Naive thymus-derived CD4-positive, alpha-beta T cell (primary cell): Measurements from ENCODE around the gene MYT1. TPM values are rescaled to one million over a fixed set of nuclear protein-coding genes. Genes with fewer than 3 reads are reported as not detected.
A peak's percentile ranks its signal among the peaks of the same experiment; 100 is the strongest.

ENCODE experiments used
- ATAC-seq: fragments of 150-1000 bp; cut with Tn5 transposase; 2 replicates; pipeline ENCODE4 v1.10.0; 2021; ENCODE audit warnings: mild to moderate bottlenecking, moderate library complexity
- CTCF ChIA-PET: fragments of 350-600 bp; sonication (Branson Sonifier 250); formaldehyde crosslinking; loops from one replicate; lab custom pipeline; 2021; ENCODE audit warnings: antibody characterized with exemption; lab: Charles Lee
- POLR2A ChIA-PET: fragments of 350-600 bp; sonication (Branson Sonifier 250); formaldehyde crosslinking; loops from one replicate; lab custom pipeline; 2021; ENCODE audit warnings: antibody characterized with exemption, inconsistent platforms; lab: Charles Lee
- DNase-seq, 9 donors: peaks; one replicate each; pipeline versions ENCODE4 v3.0.0 to v3.0.0-alpha.2; 2020 to 2022; ENCODE audit warnings: mixed read lengths in 1 of 9
- H3K27ac ChIP-seq: one replicate; pipeline ENCODE4 v1.7.0; 2013; ENCODE audit warnings: mild to moderate bottlenecking, low read depth, low read length, moderate library complexity
- H3K27me3 ChIP-seq, 2 donors: one replicate each; pipeline ENCODE4 v1.7.0; 2013; ENCODE audit warnings: low read length in 2 of 2, mild to moderate bottlenecking in 2 of 2, moderate library complexity in 2 of 2; ENCODE audit not compliant: control insufficient read depth in 2 of 2, insufficient read depth in 2 of 2
- H3K36me3 ChIP-seq, 3 experiments: 1 replicate in 2 of 3; 2 replicates in 1 of 3; pipeline ENCODE4 v1.7.0; 2013; ENCODE audit warnings: low read length in 3 of 3, mild to moderate bottlenecking in 3 of 3, moderate library complexity in 1 of 3; ENCODE audit not compliant: insufficient read depth in 3 of 3, control insufficient read depth in 2 of 3
- H3K4me1 ChIP-seq, 2 donors: one replicate each; pipeline ENCODE4 v1.7.0; 2013; ENCODE audit warnings: low read length in 2 of 2, mild to moderate bottlenecking in 2 of 2, moderate library complexity in 1 of 2; ENCODE audit not compliant: control insufficient read depth in 2 of 2, insufficient read depth in 2 of 2
- H3K4me3 ChIP-seq: 2 replicates; pipeline ENCODE4 v1.7.0; 2013; ENCODE audit warnings: mild to moderate bottlenecking, low read length
- H3K9me3 ChIP-seq, 3 experiments: 1 replicate in 2 of 3; 2 replicates in 1 of 3; pipeline ENCODE4 v1.7.0; 2013; ENCODE audit warnings: low read length in 3 of 3; ENCODE audit not compliant: control insufficient read depth in 2 of 3
- H3K27ac Mint-ChIP-seq, 9 donors: one replicate each; pipeline ENCODE4 v1.8.0; 2020 to 2022; ENCODE audit warnings: mixed read lengths in 9 of 9, mild to moderate bottlenecking in 8 of 9, moderate library complexity in 5 of 9, inconsistent platforms in 2 of 9
- H3K27me3 Mint-ChIP-seq, 5 donors: one replicate each; pipeline ENCODE4 v1.8.0; 2021 to 2022; ENCODE audit warnings: mixed read lengths in 5 of 5, mild to moderate bottlenecking in 1 of 5
- H3K36me3 Mint-ChIP-seq, 5 donors: one replicate each; pipeline ENCODE4 v1.8.0; 2020 to 2022; ENCODE audit warnings: mixed read lengths in 5 of 5, mild to moderate bottlenecking in 3 of 5, inconsistent platforms in 1 of 5
- H3K4me1 Mint-ChIP-seq, 7 donors: one replicate each; pipeline ENCODE4 v1.8.0; 2020 to 2022; ENCODE audit warnings: mixed read lengths in 7 of 7, mild to moderate bottlenecking in 3 of 7, inconsistent platforms in 1 of 7
- H3K4me3 Mint-ChIP-seq, 10 donors: one replicate each; pipeline ENCODE4 v1.8.0; 2020 to 2022; ENCODE audit warnings: mild to moderate bottlenecking in 10 of 10, mixed read lengths in 10 of 10, moderate library complexity in 6 of 10, inconsistent platforms in 2 of 10
- H3K9me3 Mint-ChIP-seq, 11 donors: one replicate each; pipeline ENCODE4 v1.8.0; 2020 to 2022; ENCODE audit warnings: mixed read lengths in 11 of 11, mild to moderate bottlenecking in 4 of 11, inconsistent platforms in 1 of 11, moderate library complexity in 1 of 11
- intact Hi-C, 2 donors: fragments of 100-400 bp; cut with micrococcal nuclease; formaldehyde crosslinking; loops; one replicate each; pipeline ENCODE4 v1.15.1; 2023
- polyA plus RNA-seq, 2 donors: library from polyadenylated mRNA; unstranded; fragments of 300-500 nt; fragmentation: Illumina TruSeq; gene quantifications; one replicate each; pipeline ENCODE4 v1.2.3, GENCODE V29; 2021
- total RNA-seq, 6 experiments: library from RNA in 5 of 6; stranded (reverse) in 5 of 6; gene quantifications; 1 replicate in 5 of 6; 2 replicates in 1 of 6; pipeline ENCODE4 v1.2.3 and lab custom pipeline; 2021 to 2026

MYT1 gene
- total and polyA plus RNA-seq, 7 experiments from 2014 or later = not detected

DNA sequence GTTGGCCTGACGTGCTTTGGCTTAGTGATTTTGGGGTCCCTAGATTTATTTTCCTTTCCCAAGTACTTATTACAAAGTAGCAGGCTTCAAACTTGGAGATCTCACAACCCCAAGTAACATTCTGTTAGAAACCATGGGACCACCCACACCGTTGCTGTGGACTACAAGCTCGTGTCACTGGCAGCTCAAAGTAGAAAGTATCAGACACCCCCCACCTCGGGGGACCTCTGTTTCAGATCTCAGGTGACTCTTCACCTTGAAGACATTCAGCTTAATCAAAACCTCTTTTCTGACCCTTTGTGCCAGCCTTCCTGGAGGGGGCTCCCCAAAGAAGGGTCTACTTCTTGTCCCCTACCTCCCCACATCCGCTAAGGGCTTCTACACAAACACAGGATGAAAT, 15.7 kb upstream of the MYT1 start:
- ChIA-PET POLR2A (no interaction called here), CTCF (no interaction called here)
- no peak overlapping the region for H3K27ac Mint-ChIP-seq
- DNase-seq (no peak), ATAC-seq (no peak)
- peaks cover 0 to 1% (median 0%) of the 10 kb centered on the region in 7 donors for H3K4me1 Mint-ChIP-seq
- H3K27ac ChIP-seq = no peak overlapping the region
- peaks cover 0 to 2% (median 0%) of the 10 kb centered on the region in 5 donors for H3K27me3 Mint-ChIP-seq
- intact Hi-C loops = loop anchor here in 1 of 2 donors (5.0 kb wide), 1 partner anchor 1091 kb away; no protein-coding TSS in a partner anchor
- H3K27me3 ChIP-seq = no peaks in the 10 kb centered on the region
- H3K9me3 ChIP-seq = peaks cover 0 to 11% (median 0%) of the 10 kb centered on the region in 3 experiments
- H3K9me3 Mint-ChIP-seq = peaks cover 4 to 18% (median 10%) of the 10 kb centered on the region in 11 donors
- peaks cover 0 to 10% (median 0%) of the 10 kb centered on the region in 5 donors for H3K36me3 Mint-ChIP-seq
- H3K4me1 ChIP-seq = no peaks in the 10 kb centered on the region
- H3K4me3 Mint-ChIP-seq = no peak overlapping the region
- no peak overlapping the region for H3K4me3 ChIP-seq
- no peaks in the 10 kb centered on the region for H3K36me3 ChIP-seq

DNA sequence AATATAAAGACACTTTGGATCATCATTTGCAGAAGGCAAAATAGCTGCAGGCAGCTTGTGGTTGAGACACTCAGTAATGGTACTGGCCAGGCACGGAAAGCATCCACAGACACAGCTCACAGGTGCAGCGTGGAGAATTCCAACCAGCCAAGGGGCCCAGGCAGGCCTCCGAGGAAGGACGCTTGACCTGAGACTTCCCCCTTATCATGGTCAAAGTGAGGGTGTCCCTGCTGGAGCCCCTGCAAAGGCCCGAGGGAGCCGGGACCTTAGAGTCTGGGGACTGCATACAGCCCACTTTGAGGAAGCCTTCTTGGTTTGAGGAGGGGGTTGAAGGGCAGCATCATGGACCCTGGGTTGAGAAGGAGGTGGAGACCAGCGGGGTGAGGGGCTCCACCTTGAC, 15.1 kb upstream of the MYT1 start:
- H3K27ac Mint-ChIP-seq = no peak overlapping the region
- ATAC-seq = no peak
- H3K9me3 Mint-ChIP-seq = peaks cover 3 to 14% (median 10%) of the 10 kb centered on the region in 11 donors
- no peak overlapping the region for H3K4me3 Mint-ChIP-seq
- Histone ChIP-seq H3K27me3 (no peaks in the 10 kb centered on the region), H3K36me3 (no peaks in the 10 kb centered on the region), H3K9me3 (peaks cover 0 to 11% (median 0%) of the 10 kb centered on the region in 3 experiments), H3K4me1 (no peaks in the 10 kb centered on the region), H3K27ac (no peak overlapping the region), H3K4me3 (no peak overlapping the region)
- H3K36me3 Mint-ChIP-seq = peaks cover 0 to 10% (median 0%) of the 10 kb centered on the region in 5 donors
- ChIA-PET POLR2A (no interaction called here), CTCF (no interaction called here)
- peaks cover 0 to 2% (median 0%) of the 10 kb centered on the region in 5 donors for H3K27me3 Mint-ChIP-seq
- H3K4me1 Mint-ChIP-seq = peaks cover 0 to 1% (median 0%) of the 10 kb centered on the region in 7 donors
- DNase-seq = no peak
- intact Hi-C loops = loop anchor here in 1 of 2 donors (5.0 kb wide), 1 partner anchor 1092 kb away; no protein-coding TSS in a partner anchor

- intact Hi-C loops = loop anchor here in 1 of 2 donors (5.0 kb wide), 1 partner anchor 1093 kb away; no protein-coding TSS in a partner anchor
- peaks cover 0 to 8% (median 0%) of the 10 kb centered on the region in 3 experiments for H3K9me3 ChIP-seq
- Mint-ChIP-seq H3K4me1 (peaks cover 0 to 1% (median 0%) of the 10 kb centered on the region in 7 donors), H3K9me3 (peaks cover 0 to 6% (median 5%) of the 10 kb centered on the region in 11 donors), H3K4me3 (no peak overlapping the region), H3K27ac (peak overlapping the region in 1 of 9 donors; percentile 51), H3K27me3 (peaks cover 0 to 2% (median 0%) of the 10 kb centered on the region in 5 donors), H3K36me3 (peaks cover 0 to 3% (median 0%) of the 10 kb centered on the region in 5 donors)
- H3K4me3 ChIP-seq = no peak overlapping the region
- H3K27ac ChIP-seq = no peak overlapping the region
- ChIA-PET CTCF (no interaction called here), POLR2A (no interaction called here)
- no peaks in the 10 kb centered on the region for H3K27me3 ChIP-seq
- no peaks in the 10 kb centered on the region for H3K36me3 ChIP-seq
- DNase-seq = no peak
- no peak for ATAC-seq
- H3K4me1 ChIP-seq = no peaks in the 10 kb centered on the region
Measured at GRCh38 chr20:64149809-64150560, 14.3 kb upstream of the MYT1 start.

DNA sequence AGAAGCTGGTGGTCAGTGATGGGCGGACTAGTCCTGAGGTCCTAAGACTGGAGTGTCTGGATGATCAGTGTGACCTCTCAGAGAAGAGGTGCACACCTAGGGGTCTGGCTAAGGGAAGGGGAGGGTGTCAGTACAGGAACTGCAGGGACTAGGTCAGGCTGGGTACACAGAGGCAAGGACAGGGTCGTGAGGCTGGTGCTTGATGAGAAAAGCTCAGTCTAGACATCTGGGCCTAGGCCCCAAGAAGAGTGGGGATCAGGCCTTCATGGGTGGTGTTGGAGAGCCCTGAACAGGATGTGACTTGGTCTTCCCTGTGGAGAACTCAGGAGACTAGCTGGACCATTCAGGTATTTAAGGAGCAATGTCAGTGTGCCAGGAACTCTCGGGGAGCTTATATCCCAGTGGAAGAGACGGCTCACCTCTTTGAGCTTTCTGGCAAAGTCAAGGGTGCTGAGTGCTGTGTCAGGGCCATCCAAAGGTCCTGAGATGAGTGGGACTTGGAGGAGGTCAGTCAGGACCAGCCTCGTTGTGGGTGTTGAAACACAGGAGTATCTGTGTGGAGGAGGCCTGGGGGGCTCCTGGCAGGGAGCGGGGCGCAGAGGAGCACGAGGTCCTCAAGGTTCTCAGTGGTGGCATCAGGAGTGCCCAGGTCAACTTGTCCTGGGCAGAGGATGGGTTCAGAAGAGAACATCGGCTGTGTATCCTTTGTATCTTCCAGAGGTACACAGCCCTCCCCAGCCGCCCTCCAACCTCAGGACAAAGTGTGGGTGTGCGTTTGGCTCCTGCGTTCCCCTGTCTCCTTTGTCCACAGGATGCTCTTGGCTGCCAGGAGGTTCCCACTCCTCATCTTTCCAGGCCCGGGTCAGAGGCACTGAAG, 13.3 kb upstream of the MYT1 start:
- H3K27me3 ChIP-seq = no peaks in the 10 kb centered on the region
- no peak overlapping the region for H3K27ac ChIP-seq
- Mint-ChIP-seq H3K9me3 (peaks cover 0 to 3% (median 0%) of the 10 kb centered on the region in 11 donors), H3K36me3 (no peaks in the 10 kb centered on the region), H3K4me1 (peaks cover 0 to 1% (median 0%) of the 10 kb centered on the region in 7 donors), H3K27me3 (peaks cover 0 to 6% (median 0%) of the 10 kb centered on the region in 5 donors), H3K4me3 (no peak overlapping the region), H3K27ac (peak overlapping the region in 3 of 9 donors; percentile 19 to 43 (median 23))
- intact Hi-C loops = no loop called here
- no peak overlapping the region for H3K4me3 ChIP-seq
- no peaks in the 10 kb centered on the region for H3K9me3 ChIP-seq
- ATAC-seq (no peak), DNase-seq (no peak)
- H3K4me1 ChIP-seq = no peaks in the 10 kb centered on the region
- CTCF ChIA-PET = no interaction called here
- POLR2A ChIA-PET = no interaction called here
- H3K36me3 ChIP-seq = no peaks in the 10 kb centered on the region

DNA sequence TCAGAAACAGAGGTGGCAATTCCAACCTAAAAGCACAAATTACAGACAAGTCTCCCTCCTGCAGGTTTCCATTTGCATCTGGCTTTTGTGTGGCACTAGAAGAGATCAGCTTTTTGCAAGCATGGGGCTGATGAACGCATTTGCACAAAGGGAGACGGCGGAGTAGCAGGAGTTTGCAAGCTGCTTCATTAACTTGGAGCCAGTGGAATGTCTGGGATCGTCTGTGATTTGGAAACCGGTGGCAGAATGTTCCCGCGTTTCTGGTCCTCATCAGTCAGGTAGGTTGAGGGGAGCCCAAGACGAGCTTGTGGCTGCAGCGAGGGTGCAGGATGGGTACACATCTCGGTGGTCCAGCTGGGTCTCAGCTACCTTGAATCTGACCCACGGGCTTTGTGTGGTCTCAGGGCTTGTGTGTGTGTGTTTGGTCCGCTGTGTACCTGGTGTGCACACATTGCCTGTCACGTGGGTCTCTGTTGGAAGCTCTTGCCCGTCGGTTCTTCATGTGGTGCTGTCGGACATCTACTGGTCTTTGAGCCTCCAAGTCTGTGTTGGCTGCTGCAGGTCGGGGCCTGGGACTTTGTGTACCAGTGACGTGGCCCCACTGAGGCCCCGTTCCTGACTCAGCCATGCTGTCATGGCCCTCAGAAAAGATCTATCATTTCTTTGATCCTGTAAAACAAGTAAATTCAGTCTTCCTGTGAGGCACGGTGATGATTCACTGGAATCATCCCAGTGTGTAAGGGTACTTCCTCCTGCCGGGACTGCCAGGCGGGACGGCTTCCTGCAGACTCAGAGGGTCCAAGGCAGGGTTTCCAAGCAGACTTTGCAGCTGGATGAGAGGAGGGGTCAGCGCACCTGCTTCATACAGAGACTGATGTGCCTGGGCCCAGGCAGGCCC, 12.4 kb upstream of the MYT1 start:
- no peaks in the 10 kb centered on the region for H3K27me3 ChIP-seq
- Mint-ChIP-seq H3K4me1 (peaks cover 0 to 1% (median 0%) of the 10 kb centered on the region in 7 donors), H3K27me3 (peaks cover 0 to 6% (median 0%) of the 10 kb centered on the region in 5 donors), H3K36me3 (no peaks in the 10 kb centered on the region), H3K9me3 (peaks cover 0 to 3% (median 0%) of the 10 kb centered on the region in 11 donors), H3K27ac (no peak overlapping the region), H3K4me3 (no peak overlapping the region)
- no peak for DNase-seq
- no peaks in the 10 kb centered on the region for H3K36me3 ChIP-seq
- ChIA-PET POLR2A (no interaction called here), CTCF (no interaction called here)
- no peak for ATAC-seq
- no peak overlapping the region for H3K4me3 ChIP-seq
- no peaks in the 10 kb centered on the region for H3K4me1 ChIP-seq
- no peaks in the 10 kb centered on the region for H3K9me3 ChIP-seq
- H3K27ac ChIP-seq = no peak overlapping the region
- intact Hi-C loops = no loop called here

- no peak overlapping the region for H3K4me3 ChIP-seq
- ATAC-seq (no peak), DNase-seq (no peak)
- POLR2A ChIA-PET = no interaction called here
- H3K4me1 ChIP-seq = no peaks in the 10 kb centered on the region
- H3K9me3 ChIP-seq = no peaks in the 10 kb centered on the region
- H3K36me3 ChIP-seq = no peaks in the 10 kb centered on the region
- Mint-ChIP-seq H3K27me3 (peaks cover 0 to 6% (median 0%) of the 10 kb centered on the region in 5 donors), H3K4me3 (no peak overlapping the region), H3K27ac (no peak overlapping the region), H3K36me3 (no peaks in the 10 kb centered on the region), H3K4me1 (peaks cover 0 to 1% (median 0%) of the 10 kb centered on the region in 7 donors), H3K9me3 (peaks cover 0 to 2% (median 0%) of the 10 kb centered on the region in 11 donors)
- CTCF ChIA-PET = no interaction called here
- H3K27me3 ChIP-seq = no peaks in the 10 kb centered on the region
- intact Hi-C loops = no loop called here
- no peak overlapping the region for H3K27ac ChIP-seq
Measured at GRCh38 chr20:64152906-64153305, 11.3 kb upstream of the MYT1 start.
